PFSK-1 (cell line): ENCODE measurements around the gene ERN1.

Source experiments
- FOXP2 ChIP-seq: optimal IDR thresholded peaks from 2 replicates; pipeline ENCODE3; 2011; ENCODE audit warnings: borderline replicate concordance, control low read depth, inconsistent platforms; ENCODE audit not compliant: insufficient read depth; ENCODE audit errors: extremely low read length, extremely low read depth
- TAF1 ChIP-seq: IDR thresholded peaks from 2 replicates; pipeline ENCODE4 v1.6.1; 2012; ENCODE audit warnings: low read length, control low read depth, borderline replicate concordance; ENCODE audit not compliant: insufficient read depth
- TF ChIP-seq, protein P1 (sequence below), 2 experiments: IDR thresholded peaks; 2 replicates each; pipeline versions ENCODE4 v1.6.1 to v1.8.0; 2011 to 2012; ENCODE audit warnings: low read depth in 2 of 2, low read length in 2 of 2, control low read depth in 1 of 2, inconsistent platforms in 1 of 2, mild to moderate bottlenecking in 1 of 2, moderate library complexity in 1 of 2; ENCODE audit not compliant: insufficient read depth in 1 of 2

DNA sequence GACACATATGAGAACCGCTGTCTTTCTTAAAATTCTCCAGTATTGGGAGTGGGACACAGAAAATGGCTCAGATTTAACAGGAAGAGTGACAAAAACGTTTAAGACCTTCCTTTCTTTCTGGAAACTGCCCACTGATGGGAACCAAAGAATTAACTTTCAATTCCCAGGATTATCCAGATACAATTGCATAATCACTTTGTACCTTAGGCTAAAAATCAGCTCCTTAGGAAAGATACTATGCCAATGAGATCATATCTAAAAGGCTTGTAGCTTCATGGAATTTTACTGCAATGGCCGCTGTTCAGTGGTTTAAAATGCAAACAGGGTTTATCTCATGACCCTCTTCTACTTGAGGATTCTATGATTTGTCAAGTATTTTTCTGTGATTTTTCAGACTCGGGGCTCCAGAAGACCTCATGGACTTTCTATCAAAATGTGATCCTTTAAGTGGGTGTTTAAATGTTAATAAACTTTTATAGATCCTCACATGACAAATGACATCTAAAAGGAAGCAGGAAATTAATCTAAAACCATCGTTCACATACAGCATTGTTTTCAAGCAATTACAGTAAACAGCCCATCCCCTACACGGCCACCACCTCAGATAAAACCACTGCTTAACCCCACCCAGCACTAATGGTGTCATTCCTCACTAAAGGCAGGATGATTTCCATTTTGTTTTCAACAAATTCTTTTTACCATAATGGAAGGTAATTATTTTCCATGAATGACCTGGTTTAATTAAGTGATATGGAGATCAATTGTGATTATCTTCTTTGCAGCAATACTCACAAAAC lies 31.6 kb upstream of the ERN1 start:
- TF ChIP-seq FOXP2 (no peak), TAF1 (no peak)
- TF ChIP-seq, protein P1, sequence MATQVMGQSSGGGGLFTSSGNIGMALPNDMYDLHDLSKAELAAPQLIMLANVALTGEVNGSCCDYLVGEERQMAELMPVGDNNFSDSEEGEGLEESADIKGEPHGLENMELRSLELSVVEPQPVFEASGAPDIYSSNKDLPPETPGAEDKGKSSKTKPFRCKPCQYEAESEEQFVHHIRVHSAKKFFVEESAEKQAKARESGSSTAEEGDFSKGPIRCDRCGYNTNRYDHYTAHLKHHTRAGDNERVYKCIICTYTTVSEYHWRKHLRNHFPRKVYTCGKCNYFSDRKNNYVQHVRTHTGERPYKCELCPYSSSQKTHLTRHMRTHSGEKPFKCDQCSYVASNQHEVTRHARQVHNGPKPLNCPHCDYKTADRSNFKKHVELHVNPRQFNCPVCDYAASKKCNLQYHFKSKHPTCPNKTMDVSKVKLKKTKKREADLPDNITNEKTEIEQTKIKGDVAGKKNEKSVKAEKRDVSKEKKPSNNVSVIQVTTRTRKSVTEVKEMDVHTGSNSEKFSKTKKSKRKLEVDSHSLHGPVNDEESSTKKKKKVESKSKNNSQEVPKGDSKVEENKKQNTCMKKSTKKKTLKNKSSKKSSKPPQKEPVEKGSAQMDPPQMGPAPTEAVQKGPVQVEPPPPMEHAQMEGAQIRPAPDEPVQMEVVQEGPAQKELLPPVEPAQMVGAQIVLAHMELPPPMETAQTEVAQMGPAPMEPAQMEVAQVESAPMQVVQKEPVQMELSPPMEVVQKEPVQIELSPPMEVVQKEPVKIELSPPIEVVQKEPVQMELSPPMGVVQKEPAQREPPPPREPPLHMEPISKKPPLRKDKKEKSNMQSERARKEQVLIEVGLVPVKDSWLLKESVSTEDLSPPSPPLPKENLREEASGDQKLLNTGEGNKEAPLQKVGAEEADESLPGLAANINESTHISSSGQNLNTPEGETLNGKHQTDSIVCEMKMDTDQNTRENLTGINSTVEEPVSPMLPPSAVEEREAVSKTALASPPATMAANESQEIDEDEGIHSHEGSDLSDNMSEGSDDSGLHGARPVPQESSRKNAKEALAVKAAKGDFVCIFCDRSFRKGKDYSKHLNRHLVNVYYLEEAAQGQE (IDR thresholded peaks at IDR 0.05; ENCODE audit: insufficient read depth in 1 of 2, low read depth in 2 of 2, low read length in 2 of 2), result no peak
